Sigmoid colon (tissue), 4 donors: ENCODE data around the gene USP53.

ENCODE experiments used
- CTCF ChIP-seq, 4 experiments: fragments of 450-650 bp in 3 of 4; fragments of 200-600 bp in 1 of 4; IDR thresholded peaks; one replicate each; pipeline ENCODE4 v1.5.1; 2016 to 2019; ENCODE audit warnings: antibody characterized with exemption in 4 of 4, mild to moderate bottlenecking in 3 of 4, moderate library complexity in 2 of 4
- EP300 ChIP-seq, 4 donors: sonication (generic); formaldehyde crosslinking; IDR thresholded peaks; one replicate each; pipeline ENCODE4 v1.6.1; 2017; ENCODE audit warnings: antibody characterized with exemption in 4 of 4

DNA sequence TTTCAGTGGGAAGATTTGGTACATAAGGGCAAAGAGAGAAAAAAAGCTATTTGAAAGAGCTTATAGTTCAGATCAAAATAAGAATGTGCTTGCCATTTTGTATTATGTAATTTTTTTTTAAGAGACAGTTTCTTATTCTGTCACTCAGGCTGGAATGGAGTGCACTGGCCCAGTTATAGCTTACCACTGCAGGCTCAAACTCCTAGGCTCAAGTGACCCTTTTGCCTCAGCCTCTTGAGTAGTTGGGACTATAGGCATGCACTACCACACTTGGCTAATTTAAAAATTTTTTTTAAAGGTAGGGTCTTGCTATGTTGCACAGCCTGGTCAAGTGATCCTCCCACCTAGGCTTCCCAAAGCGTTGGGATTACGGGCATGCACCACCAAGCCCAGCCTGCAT, 22.2 kb upstream of the USP53 start:
- TF ChIP-seq CTCF (IDR thresholded peaks at IDR 0.05), result no peak
- TF ChIP-seq EP300 (IDR thresholded peaks at IDR 0.05), result no peak
